Testis (tissue), 2 donors: Measurements from ENCODE around the gene PPP1R37.

Experiments used
- CTCF ChIP-seq, 3 experiments: fragments of 450-650 bp in 2 of 3; fragments of 200-600 bp in 1 of 3; sonication (generic) in 1 of 3; IDR thresholded peaks; one replicate each; pipeline ENCODE4 v1.5.1; 2016 to 2019; ENCODE audit warnings: antibody characterized with exemption in 3 of 3, mild to moderate bottlenecking in 2 of 3, moderate library complexity in 1 of 3
- POLR2A ChIP-seq: fragments of 450-650 bp; IDR thresholded peaks from one replicate; pipeline ENCODE4 v1.6.1; 2017; ENCODE audit warnings: antibody characterized with exemption, mild to moderate bottlenecking, moderate library complexity

GRCh38 chr19:45156011-45156630 is 63.1 kb downstream of the PPP1R37 start:
- TF ChIP-seq CTCF (IDR thresholded peaks at IDR 0.05) (no peak), POLR2A (no peak)
